Suprapubic skin (tissue), 4 donors: Measurements from ENCODE around the gene SLC12A3. TPM values are rescaled to one million over a fixed set of nuclear protein-coding genes. Genes with fewer than 3 reads are reported as not detected.

Experiments
- DNase-seq, 2 donors: peaks; one replicate each; pipeline ENCODE4 v3.0.0-alpha.2; 2019; ENCODE audit warnings: low spot score in 2 of 2
- H3K27ac ChIP-seq: fragments of 200-600 bp; sonication (generic); one replicate; pipeline ENCODE4 v1.5.1; 2019
- H3K27me3 ChIP-seq: fragments of 200-600 bp; sonication (generic); one replicate; pipeline ENCODE4 v1.5.1; 2019
- H3K36me3 ChIP-seq: fragments of 200-600 bp; sonication (generic); one replicate; pipeline ENCODE4 v1.5.1; 2019
- H3K4me1 ChIP-seq: fragments of 200-600 bp; sonication (generic); one replicate; pipeline ENCODE4 v1.5.1; 2019
- H3K4me3 ChIP-seq: fragments of 200-600 bp; sonication (generic); one replicate; pipeline ENCODE4 v1.5.1; 2019; ENCODE audit warnings: mild to moderate bottlenecking
- H3K9me3 ChIP-seq: fragments of 200-600 bp; sonication (generic); one replicate; pipeline ENCODE4 v1.5.1; 2019
- EP300 ChIP-seq: sonication (generic); formaldehyde crosslinking; IDR thresholded peaks from one replicate; pipeline ENCODE4 v1.6.1; 2017; ENCODE audit warnings: antibody characterized with exemption
- POLR2A ChIP-seq, 2 donors: fragments of 450-650 bp; IDR thresholded peaks; one replicate each; pipeline ENCODE4 v1.6.1; 2017; ENCODE audit warnings: antibody characterized with exemption in 2 of 2, mild to moderate bottlenecking in 2 of 2, moderate library complexity in 2 of 2
- POLR2AphosphoS5 ChIP-seq, 3 donors: sonication (generic); formaldehyde crosslinking; IDR thresholded peaks; one replicate each; pipeline ENCODE4 v1.6.1; 2017; ENCODE audit warnings: antibody characterized with exemption in 3 of 3
- WGBS: methylation state at CpG from one replicate; pipeline ENCODE4 v1.1.5; 2018; 5-methylcytosine and 5-hydroxymethylcytosine counted together
- total RNA-seq, 4 donors: library from RNA; depleted of rRNA; stranded (reverse); fragments of >200 nt; gene quantifications; one replicate each; pipeline ENCODE4 v1.1.0, GENCODE V29; 2016
- TF ChIP-seq, protein P1 (sequence below), 2 donors: fragments of 200-600 bp in 1 of 2; fragments of 450-650 bp in 1 of 2; sonication (generic) in 1 of 2; IDR thresholded peaks; one replicate each; pipeline ENCODE4 v1.5.1; 2016 to 2019; ENCODE audit warnings: antibody characterized with exemption in 2 of 2, mild to moderate bottlenecking in 1 of 2, moderate library complexity in 1 of 2

Gene SLC12A3
- total RNA-seq, 4 donors from 2014 or later: 0.13 TPM; not detected in 3

DNA sequence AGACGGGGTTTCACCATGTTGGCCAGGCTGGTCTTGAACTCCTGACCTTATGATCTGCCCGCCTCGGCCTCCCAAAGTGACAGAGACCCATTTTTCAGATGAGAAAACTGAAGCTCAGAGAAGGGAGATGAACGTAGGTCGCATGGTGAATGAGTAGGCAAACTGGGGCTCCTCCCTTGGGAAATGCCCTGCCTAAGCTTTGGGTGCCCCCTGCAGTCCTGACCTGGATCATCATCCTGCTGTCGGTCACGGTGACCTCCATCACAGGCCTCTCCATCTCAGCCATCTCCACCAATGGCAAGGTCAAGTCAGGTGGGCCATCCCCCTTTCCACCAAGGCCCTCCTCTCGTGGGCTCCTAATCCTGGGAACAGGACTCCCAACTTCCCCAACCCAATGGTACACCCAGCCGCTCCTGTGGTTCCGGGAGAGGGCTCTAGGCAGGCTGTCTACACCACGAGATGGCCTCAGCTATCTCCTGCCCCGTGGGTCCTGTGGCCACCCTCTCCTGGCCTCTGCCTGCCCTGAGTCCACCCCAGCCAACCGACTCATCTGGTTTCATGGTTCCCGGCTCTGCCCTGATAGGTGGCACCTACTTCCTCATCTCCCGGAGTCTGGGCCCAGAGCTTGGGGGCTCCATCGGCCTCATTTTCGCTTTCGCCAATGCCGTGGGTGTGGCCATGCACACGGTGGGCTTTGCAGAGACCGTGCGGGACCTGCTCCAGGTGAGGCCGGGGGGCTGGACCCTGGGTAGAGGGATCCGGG lies 4.7 kb downstream of the SLC12A3 start:
- no peaks in the 10 kb centered on the region for H3K36me3 ChIP-seq
- no peak overlapping the region for H3K27ac ChIP-seq
- H3K27me3 ChIP-seq: no peaks in the 10 kb centered on the region
- no peak for TF ChIP-seq POLR2AphosphoS5 (IDR thresholded peaks at IDR 0.05)
- no peak for TF ChIP-seq POLR2A (IDR thresholded peaks at IDR 0.05)
- TF ChIP-seq, protein P1, sequence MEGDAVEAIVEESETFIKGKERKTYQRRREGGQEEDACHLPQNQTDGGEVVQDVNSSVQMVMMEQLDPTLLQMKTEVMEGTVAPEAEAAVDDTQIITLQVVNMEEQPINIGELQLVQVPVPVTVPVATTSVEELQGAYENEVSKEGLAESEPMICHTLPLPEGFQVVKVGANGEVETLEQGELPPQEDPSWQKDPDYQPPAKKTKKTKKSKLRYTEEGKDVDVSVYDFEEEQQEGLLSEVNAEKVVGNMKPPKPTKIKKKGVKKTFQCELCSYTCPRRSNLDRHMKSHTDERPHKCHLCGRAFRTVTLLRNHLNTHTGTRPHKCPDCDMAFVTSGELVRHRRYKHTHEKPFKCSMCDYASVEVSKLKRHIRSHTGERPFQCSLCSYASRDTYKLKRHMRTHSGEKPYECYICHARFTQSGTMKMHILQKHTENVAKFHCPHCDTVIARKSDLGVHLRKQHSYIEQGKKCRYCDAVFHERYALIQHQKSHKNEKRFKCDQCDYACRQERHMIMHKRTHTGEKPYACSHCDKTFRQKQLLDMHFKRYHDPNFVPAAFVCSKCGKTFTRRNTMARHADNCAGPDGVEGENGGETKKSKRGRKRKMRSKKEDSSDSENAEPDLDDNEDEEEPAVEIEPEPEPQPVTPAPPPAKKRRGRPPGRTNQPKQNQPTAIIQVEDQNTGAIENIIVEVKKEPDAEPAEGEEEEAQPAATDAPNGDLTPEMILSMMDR (IDR thresholded peaks at IDR 0.05): no peak
- TF ChIP-seq EP300: no peak
- no peak overlapping the region for H3K4me3 ChIP-seq
- DNase-seq: no peak
- WGBS: 89% methylated on average over 11 of the region's 24 CpGs
- H3K4me1 ChIP-seq: peaks cover 9% of the 10 kb centered on the region
- H3K9me3 ChIP-seq: no peaks in the 10 kb centered on the region

DNA sequence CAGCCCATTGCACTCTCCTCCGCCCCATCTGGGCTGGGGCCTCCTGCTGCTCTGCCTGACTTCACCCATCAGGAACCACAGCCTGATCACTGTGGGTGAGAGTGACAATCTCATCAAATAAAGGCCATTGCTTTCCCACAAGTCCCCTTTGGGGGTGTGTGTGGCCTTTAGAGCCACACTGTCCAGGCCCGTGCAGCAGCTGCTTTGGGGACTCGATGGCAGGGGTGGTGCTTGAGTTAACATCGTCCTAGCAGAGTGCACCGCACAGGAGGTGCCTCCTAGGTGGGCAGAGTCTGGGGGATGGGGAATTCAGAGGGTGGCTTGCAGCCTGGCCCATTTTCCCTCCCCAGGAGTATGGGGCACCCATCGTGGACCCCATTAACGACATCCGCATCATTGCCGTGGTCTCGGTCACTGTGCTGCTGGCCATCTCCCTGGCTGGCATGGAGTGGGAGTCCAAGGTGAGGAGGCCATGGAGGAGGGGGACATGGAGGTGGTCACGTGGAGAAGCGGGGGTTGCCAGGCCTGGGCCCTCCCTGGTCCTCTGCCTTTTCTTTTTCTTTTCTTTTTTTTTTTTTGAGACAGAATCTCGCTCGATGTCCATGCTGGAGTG lies 5.4 kb downstream of the SLC12A3 start:
- TF ChIP-seq POLR2A (IDR thresholded peaks at IDR 0.05) (no peak), EP300 (no peak), POLR2AphosphoS5 (IDR thresholded peaks at IDR 0.05) (no peak)
- TF ChIP-seq, protein P1 (IDR thresholded peaks at IDR 0.05): no peak
- no peak for DNase-seq
- no peaks in the 10 kb centered on the region for H3K9me3 ChIP-seq
- peaks cover 16% of the 10 kb centered on the region for H3K4me1 ChIP-seq
- no peak overlapping the region for H3K4me3 ChIP-seq
- no peak overlapping the region for H3K27ac ChIP-seq
- WGBS: 91% methylated on average over 10 of the region's 14 CpGs
- H3K27me3 ChIP-seq: no peaks in the 10 kb centered on the region
- no peaks in the 10 kb centered on the region for H3K36me3 ChIP-seq

DNA sequence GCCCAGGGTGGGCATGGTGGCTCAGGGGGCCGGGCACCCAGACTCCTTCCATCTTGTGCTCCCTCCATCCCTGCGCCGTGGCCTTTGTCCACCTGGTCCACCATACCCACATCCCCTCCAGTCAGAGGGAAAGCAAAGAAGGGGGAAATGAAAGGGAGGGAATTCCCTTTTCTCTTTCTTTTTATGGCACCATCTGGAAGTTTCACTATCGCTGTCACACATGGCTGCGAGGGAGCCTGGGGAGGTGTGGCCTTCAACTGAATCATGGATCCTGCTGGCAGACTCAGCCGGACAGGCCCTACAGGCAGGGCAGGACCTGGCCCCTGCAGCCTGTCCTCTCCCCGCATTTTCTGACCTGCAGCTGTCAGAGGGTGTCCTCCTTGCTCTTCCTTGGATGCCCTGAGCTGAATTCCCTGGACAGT lies 6.2 kb downstream of the SLC12A3 start:
- Histone ChIP-seq H3K9me3 (no peaks in the 10 kb centered on the region), H3K4me1 (peaks cover 17% of the 10 kb centered on the region), H3K36me3 (no peaks in the 10 kb centered on the region), H3K4me3 (no peak overlapping the region), H3K27ac (no peak overlapping the region), H3K27me3 (no peaks in the 10 kb centered on the region)
- 41% methylated on average over 7 of the region's 7 CpGs for WGBS
- TF ChIP-seq POLR2A (IDR thresholded peaks at IDR 0.05) (no peak), POLR2AphosphoS5 (IDR thresholded peaks at IDR 0.05) (no peak), EP300 (no peak)
- TF ChIP-seq, protein P1 (IDR thresholded peaks at IDR 0.05): no peak
- DNase-seq: no peak

DNA sequence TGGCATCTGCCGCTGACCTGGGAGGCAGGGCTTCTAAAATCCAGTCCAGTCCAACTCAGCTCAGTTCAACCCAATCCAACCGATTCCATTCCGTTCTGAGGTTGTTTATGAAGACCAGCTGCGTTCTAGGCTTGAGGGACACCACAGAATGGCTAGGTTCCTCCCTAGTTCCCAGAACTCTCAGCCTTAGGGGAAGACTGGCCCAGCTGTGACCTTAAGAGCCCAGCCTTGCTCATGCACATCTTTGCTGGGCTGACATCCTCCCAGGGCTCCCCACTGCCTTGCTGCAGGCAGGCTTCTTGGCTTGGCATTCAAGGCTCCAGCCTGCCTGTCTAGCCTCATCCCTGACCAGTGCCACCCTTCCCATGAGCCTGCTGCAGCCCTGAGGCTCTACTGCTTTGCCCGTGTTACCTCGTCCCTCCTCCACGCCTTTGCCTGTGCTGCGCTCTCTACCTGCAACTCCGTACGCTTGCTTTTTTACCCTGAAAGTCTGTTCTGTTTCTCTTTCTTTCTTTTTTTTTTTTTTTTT lies 7.9 kb downstream of the SLC12A3 start:
- H3K9me3 ChIP-seq: no peaks in the 10 kb centered on the region
- no peak overlapping the region for H3K27ac ChIP-seq
- TF ChIP-seq EP300 (no peak), POLR2AphosphoS5 (IDR thresholded peaks at IDR 0.05) (no peak)
- H3K4me3 ChIP-seq: no peak overlapping the region
- no peaks in the 10 kb centered on the region for H3K27me3 ChIP-seq
- 81% methylated on average over 10 of the region's 10 CpGs for WGBS
- no peak for DNase-seq
- no peaks in the 10 kb centered on the region for H3K36me3 ChIP-seq
- H3K4me1 ChIP-seq: peaks cover 19% of the 10 kb centered on the region

DNA sequence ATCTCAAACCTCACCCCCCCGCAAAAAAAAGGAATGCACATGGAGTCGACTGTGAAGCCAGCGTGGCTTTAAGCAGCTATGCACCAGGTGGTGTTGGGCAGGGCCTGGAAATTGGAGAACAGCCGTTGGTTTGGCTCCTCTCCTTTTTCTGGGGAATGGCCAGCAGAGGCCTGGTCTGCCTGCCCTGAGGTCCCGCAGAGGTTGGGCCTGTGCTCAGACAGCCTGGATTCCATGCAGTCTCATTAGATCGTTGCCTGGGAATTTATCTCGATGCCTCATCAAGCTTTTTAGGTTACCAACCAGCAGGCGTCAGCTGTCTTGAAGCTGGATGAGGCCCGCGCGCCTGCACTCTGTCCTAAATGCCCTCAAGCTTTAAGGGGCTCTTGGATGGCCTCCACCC lies 9.8 kb downstream of the SLC12A3 start:
- Histone ChIP-seq H3K4me3 (no peak overlapping the region), H3K27me3 (no peaks in the 10 kb centered on the region), H3K27ac (no peak overlapping the region), H3K9me3 (no peaks in the 10 kb centered on the region), H3K36me3 (no peaks in the 10 kb centered on the region), H3K4me1 (peaks cover 19% of the 10 kb centered on the region)
- no peak for TF ChIP-seq POLR2AphosphoS5 (IDR thresholded peaks at IDR 0.05)
- no peak for TF ChIP-seq EP300
- TF ChIP-seq POLR2A (IDR thresholded peaks at IDR 0.05): no peak
- TF ChIP-seq, protein P1 (IDR thresholded peaks at IDR 0.05): no peak
- WGBS: 47% methylated on average over 8 of the region's 11 CpGs
- no peak for DNase-seq
